Measurements from ENCODE around the gene TTC28.

Gene TTC28

DNA sequence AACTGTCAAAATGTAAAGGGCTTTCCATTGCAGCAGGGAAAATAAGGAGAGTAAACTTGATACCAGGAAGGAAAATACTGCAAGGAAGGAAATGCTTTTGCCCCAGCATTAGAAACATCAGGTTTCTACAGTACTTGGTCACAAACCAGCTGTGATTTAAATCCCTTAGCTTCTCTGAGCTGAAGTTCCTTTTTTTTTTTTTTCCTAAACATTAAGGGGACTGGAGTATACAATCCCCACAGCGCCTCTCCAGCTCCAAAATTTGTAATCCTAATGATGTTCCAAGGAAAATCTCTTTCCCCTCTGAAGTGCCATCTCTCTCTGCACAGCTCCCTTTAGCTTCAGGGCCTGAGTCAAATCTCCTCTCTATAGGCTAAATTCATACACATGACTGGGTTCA lies 540.1 kb downstream of the TTC28 start:
- no peak for DNase-seq (ENCODE audit: low spot score)
- TF ChIP-seq, protein P1, sequence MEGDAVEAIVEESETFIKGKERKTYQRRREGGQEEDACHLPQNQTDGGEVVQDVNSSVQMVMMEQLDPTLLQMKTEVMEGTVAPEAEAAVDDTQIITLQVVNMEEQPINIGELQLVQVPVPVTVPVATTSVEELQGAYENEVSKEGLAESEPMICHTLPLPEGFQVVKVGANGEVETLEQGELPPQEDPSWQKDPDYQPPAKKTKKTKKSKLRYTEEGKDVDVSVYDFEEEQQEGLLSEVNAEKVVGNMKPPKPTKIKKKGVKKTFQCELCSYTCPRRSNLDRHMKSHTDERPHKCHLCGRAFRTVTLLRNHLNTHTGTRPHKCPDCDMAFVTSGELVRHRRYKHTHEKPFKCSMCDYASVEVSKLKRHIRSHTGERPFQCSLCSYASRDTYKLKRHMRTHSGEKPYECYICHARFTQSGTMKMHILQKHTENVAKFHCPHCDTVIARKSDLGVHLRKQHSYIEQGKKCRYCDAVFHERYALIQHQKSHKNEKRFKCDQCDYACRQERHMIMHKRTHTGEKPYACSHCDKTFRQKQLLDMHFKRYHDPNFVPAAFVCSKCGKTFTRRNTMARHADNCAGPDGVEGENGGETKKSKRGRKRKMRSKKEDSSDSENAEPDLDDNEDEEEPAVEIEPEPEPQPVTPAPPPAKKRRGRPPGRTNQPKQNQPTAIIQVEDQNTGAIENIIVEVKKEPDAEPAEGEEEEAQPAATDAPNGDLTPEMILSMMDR (IDR thresholded peaks at IDR 0.05; ENCODE audit: extremely low read depth, missing control alignments), result no peak

DNA sequence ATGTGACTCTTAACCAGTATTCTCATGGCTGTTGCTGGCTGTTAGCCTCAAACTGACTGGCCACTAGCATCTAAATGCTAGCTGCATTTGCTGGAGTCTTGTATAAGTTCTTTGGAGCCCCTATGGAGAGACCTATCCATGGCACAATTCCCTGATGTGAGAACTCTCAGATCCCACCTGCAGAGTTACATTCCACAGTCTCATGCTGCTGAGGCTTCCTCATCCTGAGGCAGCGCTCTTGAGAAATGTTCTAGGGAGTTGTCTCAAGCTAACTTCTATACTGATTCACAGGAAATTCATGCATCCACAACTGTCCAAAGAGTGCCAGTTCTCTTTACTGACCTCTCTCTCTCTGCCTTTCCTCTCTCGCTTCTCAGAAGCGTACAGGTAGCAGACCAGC lies 542.6 kb downstream of the TTC28 start:
- DNase-seq (ENCODE audit: low spot score), result no peak

DNA sequence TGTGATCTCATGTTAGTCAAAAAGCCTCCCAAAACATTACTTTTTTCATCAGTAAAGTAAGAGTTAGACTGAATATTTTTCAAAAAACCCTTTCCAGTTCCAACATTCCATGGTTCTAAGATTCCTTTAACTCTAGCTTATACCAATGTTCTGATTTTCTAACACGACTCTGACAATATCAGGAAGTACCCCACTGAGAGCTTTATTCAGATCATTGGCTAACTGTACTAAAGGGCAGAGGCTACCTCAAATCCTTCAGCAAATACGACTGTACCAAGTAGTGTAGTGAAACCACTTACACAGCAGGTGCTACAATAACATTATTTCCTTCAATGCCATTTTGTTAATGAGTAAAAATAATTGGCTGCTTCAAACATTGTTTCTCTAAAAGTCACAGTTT lies 547.2 kb downstream of the TTC28 start:
- TF ChIP-seq, protein P1 (IDR thresholded peaks at IDR 0.05; ENCODE audit: extremely low read depth, missing control alignments), result no peak
- DNase-seq (ENCODE audit: low spot score), result no peak

More for the DNA sequence above, 542.6 kb downstream of the TTC28 start:
- TF ChIP-seq, protein P1 (IDR thresholded peaks at IDR 0.05; ENCODE audit: extremely low read depth, missing control alignments), result no peak

DNA sequence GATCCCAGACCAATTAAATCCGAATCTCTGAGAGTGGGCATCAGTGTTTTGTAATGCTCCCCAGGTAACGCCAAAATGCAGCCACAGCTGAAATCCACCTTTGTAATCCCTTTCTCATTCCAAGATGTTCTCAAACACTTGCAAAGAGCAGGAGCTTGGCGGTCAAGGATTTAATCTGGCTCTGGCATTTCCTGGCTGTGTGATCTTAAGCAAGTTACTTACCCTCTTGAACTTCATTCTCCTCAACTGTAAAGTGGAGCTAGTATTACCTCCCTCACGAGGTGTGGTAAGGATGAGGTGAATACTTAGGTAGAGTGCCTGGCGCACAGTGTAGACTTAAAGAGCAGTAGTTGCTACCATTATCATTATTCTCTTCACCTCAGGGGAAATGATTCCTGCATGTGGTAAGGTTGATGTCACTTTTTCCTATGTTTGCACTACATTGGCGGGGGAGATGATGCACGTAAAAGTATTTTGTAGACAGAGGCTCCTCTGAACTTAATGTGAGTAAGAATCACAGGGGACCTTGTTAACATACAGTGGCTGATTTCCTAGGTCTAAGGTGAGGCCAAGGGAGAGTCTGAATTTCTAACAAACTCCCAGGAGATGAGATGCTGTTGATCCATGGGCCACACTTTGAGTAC lies 550.2 kb downstream of the TTC28 start:
- DNase-seq (ENCODE audit: low spot score), result no peak
- TF ChIP-seq, protein P1 (IDR thresholded peaks at IDR 0.05; ENCODE audit: extremely low read depth, missing control alignments), result no peak

DNA sequence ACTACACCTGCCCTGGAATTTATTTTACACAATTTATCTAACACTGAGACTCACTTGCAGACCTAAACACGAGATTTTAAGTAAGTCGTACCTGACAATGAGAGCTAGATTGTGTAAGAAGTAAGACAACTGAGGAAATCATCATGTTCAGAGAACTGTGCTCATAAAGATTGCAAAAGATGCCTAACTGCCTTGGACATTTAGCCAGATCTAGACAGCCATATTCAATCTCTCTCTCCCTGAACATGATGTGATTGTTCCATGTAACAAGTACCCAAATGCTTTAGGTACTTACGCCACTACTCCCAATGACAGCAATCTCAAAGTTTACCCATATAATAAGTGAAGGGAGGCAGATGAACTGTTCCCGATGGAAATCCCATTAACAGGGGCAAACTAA lies 550.8 kb downstream of the TTC28 start:
- TF ChIP-seq, protein P1 (IDR thresholded peaks at IDR 0.05; ENCODE audit: extremely low read depth, missing control alignments), result no peak
- DNase-seq (ENCODE audit: low spot score), result no peak

DNA sequence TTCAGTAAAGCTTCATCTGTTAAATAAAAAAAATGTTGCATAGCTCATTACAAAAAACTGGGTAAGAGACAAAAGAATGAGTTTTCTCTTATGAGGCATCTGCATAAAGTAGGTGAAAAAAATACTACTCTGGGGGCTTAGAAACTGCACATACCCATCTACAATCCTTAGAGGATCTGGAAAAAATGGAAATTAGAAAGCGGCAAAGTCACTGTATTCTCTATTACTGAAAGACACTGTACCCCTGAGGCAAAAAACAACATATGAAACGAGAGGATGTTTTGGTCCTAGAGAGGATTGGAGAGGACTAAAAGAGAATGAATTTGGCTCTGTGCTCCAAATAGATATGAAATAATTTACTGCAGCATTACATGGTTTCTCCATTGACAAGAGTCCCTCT lies 553.8 kb downstream of the TTC28 start:
- no peak for DNase-seq (ENCODE audit: low spot score)
- TF ChIP-seq, protein P1 (IDR thresholded peaks at IDR 0.05; ENCODE audit: extremely low read depth, missing control alignments), result no peak

DNA sequence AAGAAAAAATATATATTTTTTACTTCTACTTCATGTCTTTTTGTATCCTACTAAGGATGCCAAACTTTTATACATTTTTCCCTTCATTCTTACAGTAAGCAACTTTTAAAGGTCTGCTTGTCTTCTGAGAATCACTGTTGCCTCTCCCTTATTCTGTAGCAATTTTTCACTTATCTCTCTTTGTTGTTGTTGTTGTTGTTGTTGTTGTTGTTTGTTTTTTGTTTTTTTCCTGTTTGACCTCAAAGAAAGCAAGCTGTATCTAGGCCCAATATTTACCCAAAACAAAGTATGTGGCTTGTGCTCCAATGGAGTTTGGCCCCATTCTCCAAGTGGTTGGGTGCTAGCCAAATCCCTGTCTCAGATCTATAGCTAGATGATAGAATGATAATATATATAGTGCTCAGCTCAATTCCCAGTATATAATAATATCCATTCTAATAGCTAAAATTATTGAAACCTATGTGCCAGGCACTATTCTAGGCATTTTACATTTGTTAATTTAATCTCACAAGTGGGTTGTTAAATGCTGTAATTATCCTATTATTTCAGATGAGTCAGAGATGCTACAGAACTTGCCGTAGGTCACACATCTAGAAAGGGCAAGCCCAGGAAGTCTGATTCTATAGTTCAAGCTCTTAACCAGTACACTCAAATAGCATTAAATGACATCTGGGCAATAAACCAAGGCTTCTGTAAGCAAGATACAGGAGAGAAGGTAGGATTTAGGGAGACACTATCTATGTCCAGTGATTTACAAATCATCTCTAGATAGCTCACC lies 555.5 kb downstream of the TTC28 start:
- no peak for DNase-seq (ENCODE audit: low spot score)
- TF ChIP-seq, protein P1 (IDR thresholded peaks at IDR 0.05; ENCODE audit: extremely low read depth, missing control alignments), result no peak

Measured in GM20000 (cell line).